WI38 (cell line): ENCODE measurements around the gene ARFIP2.
A peak's percentile ranks its signal among the peaks of the same experiment; 100 is the strongest.

Source experiments
- H3K4me3 ChIP-seq: 2 replicates; pipeline ENCODE4 v1.5.1; 2011; ENCODE audit warnings: low read depth, mild to moderate bottlenecking, control low read depth, low read length
- TF ChIP-seq, protein P1 (sequence below): IDR thresholded peaks from 2 replicates; pipeline ENCODE4 v1.5.1; 2012; ENCODE audit warnings: low read depth, mild to moderate bottlenecking, control low read depth, low read length

The ARFIP2 gene

DNA sequence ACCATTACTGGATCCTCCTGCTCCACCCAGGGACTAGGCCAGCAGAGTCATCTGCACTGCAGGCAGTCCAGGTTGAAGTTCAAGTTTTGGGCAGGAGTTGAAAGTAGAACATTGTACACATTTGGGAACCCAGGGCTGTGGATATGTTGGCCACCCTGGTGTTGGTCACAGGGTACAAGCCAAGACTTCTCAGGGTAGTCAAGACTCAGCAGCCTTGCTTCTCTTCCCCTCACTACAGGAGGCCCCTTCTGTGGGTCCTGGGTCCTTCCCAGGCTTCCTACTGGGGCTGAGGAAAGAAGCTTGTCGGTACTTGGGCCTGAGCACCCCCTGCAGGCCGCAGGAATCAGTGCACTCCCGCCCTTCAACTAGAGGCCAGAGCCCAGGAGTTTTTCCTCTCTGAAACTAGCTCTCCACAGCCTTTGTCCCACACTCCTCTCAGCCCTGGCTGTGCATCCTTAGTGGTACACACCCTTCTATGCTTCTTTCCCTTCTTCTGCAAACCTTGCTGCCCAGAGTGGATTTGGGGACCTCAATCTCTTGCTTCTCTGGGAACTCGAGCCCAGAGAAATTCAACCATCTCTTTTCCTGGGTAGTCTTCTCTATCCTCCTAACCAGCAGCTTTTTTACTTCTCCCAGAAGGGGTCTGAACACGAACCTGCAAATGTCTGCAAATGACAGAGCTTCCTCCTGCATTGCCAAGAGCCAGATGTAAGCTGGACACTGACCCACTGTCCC, 37.7 kb downstream of the ARFIP2 start:
- no peak overlapping the region for H3K4me3 ChIP-seq
- TF ChIP-seq, protein P1, sequence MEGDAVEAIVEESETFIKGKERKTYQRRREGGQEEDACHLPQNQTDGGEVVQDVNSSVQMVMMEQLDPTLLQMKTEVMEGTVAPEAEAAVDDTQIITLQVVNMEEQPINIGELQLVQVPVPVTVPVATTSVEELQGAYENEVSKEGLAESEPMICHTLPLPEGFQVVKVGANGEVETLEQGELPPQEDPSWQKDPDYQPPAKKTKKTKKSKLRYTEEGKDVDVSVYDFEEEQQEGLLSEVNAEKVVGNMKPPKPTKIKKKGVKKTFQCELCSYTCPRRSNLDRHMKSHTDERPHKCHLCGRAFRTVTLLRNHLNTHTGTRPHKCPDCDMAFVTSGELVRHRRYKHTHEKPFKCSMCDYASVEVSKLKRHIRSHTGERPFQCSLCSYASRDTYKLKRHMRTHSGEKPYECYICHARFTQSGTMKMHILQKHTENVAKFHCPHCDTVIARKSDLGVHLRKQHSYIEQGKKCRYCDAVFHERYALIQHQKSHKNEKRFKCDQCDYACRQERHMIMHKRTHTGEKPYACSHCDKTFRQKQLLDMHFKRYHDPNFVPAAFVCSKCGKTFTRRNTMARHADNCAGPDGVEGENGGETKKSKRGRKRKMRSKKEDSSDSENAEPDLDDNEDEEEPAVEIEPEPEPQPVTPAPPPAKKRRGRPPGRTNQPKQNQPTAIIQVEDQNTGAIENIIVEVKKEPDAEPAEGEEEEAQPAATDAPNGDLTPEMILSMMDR, result peak; percentile 92

DNA sequence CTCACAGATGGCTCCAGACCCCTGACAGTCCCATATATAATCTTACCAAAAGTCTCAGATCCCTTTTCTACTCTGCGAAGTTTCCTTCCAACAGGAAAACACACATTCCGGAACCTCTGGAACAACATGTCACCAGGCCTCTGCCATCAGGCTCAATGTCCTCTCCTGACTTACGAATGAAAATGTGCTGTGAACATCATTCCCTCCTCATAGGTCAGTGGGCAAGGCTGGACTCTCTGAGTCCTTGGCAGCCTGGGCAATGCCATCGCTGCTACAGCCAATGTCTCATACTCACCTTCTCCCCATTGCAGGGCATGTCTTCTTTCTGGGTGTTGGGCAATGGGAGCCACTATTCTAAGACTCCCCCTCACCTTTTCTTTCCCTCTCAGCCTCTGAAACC, 38.7 kb downstream of the ARFIP2 start:
- H3K4me3 ChIP-seq, result no peak overlapping the region
- TF ChIP-seq, protein P1, result no peak

DNA sequence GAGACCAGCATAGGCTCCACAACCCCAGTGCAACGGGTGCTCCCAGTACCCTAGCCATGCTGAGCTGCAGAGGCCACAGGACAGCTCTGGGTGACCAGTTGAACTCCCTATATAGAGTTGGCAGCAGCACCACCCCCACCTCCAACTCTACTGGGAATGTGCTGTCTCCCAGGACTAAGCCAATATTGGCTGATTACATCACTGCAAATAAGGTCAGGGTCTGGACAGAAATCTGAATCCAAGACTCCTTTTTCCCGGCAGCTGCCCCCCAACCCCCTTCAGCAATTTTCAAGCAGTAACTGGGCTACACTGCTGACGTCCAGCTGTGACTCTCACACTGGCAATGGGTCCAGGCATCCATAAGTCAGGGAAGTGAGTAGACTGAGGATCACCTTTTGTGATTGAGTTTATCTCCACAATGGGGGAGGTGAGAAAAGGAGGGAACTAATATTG, 40.2 kb downstream of the ARFIP2 start, which contains the start of gene HPX:
Gene HPX, minus strand, starts transcription at position 82 of the 453 bp plus-strand sequence. Its CDS starts 24 bp downstream, at position 58.
- TF ChIP-seq, protein P1, result no peak
- H3K4me3 ChIP-seq, result no peak within 1 kb of the TSS

DNA sequence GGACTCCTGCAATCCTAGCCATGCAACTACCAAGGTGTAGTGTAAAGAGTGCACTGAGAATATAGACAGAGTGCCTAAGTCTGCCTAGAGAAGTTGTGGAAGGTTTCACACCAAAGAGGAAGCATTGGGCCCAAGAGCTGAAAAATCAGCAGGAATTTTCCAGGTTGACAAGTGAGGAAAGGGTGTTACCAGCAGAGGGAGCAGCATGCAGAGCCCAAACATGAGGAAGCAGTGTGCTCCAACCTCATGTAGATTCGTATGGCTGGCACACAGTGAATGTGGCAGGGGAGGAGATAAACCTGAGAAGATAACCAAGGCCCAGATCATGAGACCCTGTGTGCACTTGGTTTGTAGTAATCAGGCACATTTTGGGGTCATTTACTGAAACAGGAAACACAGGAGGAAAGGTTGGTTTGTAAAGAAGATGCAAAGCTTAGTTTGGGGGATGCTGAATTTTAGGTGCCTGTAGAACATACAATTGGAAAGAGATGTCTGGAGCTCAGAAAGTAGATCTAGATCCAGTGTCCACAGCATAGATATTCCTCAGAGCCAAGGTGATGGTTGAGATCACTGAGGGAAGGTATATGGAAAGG, 42.1 kb downstream of the ARFIP2 start:
- H3K4me3 ChIP-seq, result no peak overlapping the region
- TF ChIP-seq, protein P1, result peak; percentile 70

DNA sequence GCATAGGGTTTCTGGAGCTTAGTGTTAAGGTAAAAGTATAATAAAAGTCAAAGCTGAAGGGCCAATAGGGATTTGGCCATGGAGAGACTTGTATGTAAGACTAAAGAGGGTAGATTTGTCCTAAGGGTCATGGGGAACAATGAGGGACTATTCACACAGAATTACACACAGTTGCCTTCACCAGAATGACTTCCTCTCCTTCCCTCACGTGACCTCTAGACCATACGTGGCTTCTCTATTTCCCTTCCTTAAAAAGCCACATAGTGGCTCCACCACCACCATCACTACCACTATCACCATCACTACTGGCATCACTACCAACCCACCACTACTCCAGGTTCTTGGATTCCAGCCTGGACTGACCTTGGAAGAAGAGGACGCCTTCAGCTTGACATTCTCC, 43.1 kb downstream of the ARFIP2 start:
- H3K4me3 ChIP-seq, result no peak overlapping the region
- TF ChIP-seq, protein P1, result no peak

DNA sequence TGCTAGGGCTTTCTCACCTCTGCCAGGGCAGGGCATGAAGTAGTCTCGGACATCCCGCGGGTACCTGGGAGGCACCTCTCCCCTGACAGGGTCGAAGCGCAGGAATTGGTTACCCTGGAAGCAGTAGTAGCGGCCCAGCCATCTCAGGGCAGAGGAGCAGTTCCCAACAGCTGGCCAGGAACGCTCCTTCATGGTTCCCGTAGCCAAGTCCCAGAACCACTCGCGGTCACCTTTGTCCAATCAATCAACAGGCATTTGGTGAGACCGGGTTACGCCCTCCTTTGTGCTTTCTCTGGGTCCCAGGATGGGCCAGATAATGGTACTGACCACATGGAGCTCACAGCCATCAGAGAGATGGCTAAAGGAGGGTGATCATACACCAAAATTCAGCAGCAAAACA, 43.7 kb downstream of the ARFIP2 start:
- TF ChIP-seq, protein P1, result no peak
- no peak overlapping the region for H3K4me3 ChIP-seq

DNA sequence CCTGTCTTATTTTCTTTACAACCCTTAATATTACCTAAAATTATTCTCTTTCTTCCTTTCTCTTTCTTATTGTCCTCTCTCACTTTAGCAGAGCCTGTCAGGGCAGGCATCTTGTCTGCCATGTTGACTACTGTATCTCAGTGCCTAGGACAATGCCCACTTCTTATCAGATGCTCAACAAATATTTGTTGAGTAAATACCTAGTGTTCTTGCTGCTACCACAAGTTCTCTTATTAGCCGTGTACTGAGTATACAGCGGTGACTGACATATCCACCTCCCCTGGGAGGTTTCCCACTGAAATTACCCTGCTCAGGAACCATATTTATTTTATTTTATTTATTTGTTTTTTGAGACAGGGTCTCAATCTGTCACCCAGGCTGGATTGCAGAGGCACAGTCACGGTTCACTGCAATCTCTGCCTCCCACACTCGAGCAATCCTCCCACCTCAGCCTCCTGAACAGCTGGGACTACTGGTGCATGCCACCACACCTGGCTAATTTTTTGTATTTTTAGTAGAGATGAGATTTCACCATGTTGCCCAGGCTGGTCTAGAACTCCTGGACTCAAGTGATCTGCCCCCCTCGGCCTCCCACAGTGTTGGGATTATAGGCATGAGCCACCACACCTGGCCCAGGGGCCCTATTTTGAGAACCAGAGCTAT, 47.0 kb downstream of the ARFIP2 start:
- no peak overlapping the region for H3K4me3 ChIP-seq
- TF ChIP-seq, protein P1, result no peak
